Esophagus squamous epithelium (tissue), 4 donors: ENCODE measurements around the gene TEAD1.

Source experiments
- CTCF ChIP-seq, 6 experiments: fragments of 450-650 bp in 4 of 6; fragments of 200-600 bp in 2 of 6; sonication (generic) in 2 of 6; IDR thresholded peaks; one replicate each; pipeline ENCODE4 v1.5.1; 2016 to 2019; ENCODE audit warnings: antibody characterized with exemption in 6 of 6, mild to moderate bottlenecking in 4 of 6, moderate library complexity in 4 of 6
- POLR2A ChIP-seq, 4 donors: fragments of 450-650 bp; IDR thresholded peaks; one replicate each; pipeline ENCODE4 v1.6.1; 2017; ENCODE audit warnings: antibody characterized with exemption in 4 of 4, mild to moderate bottlenecking in 4 of 4, moderate library complexity in 3 of 4

GRCh38 chr11:12936200-12936599 is 262.0 kb downstream of the TEAD1 start:
- TF ChIP-seq POLR2A (IDR thresholded peaks at IDR 0.05) = no peak
- no peak for TF ChIP-seq CTCF (IDR thresholded peaks at IDR 0.05)
